ENCODE data around the gene RABAC1. TPM values are rescaled to one million over a fixed set of nuclear protein-coding genes. Genes with fewer than 3 reads are reported as not detected.
A peak's percentile ranks its signal among the peaks of the same experiment; 100 is the strongest.

RABAC1 gene
- total RNA-seq, 2 donors from 2014 or later = 123 to 167 TPM

- Histone ChIP-seq H3K36me3 (peaks cover 48% of the 10 kb centered on the region), H3K4me1 (no peaks in the 10 kb centered on the region), H3K9me3 (no peaks in the 10 kb centered on the region), H3K27ac (no peak overlapping the region), H3K27me3 (no peaks in the 10 kb centered on the region), H3K4me3 (no peak overlapping the region)
- no peak for DNase-seq (ENCODE audit: low spot score)
- TF ChIP-seq, protein P1, sequence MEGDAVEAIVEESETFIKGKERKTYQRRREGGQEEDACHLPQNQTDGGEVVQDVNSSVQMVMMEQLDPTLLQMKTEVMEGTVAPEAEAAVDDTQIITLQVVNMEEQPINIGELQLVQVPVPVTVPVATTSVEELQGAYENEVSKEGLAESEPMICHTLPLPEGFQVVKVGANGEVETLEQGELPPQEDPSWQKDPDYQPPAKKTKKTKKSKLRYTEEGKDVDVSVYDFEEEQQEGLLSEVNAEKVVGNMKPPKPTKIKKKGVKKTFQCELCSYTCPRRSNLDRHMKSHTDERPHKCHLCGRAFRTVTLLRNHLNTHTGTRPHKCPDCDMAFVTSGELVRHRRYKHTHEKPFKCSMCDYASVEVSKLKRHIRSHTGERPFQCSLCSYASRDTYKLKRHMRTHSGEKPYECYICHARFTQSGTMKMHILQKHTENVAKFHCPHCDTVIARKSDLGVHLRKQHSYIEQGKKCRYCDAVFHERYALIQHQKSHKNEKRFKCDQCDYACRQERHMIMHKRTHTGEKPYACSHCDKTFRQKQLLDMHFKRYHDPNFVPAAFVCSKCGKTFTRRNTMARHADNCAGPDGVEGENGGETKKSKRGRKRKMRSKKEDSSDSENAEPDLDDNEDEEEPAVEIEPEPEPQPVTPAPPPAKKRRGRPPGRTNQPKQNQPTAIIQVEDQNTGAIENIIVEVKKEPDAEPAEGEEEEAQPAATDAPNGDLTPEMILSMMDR (IDR thresholded peaks at IDR 0.05) = no peak
These were observed 9.9 kb upstream of the RABAC1 start for GRCh38 chr19:41968751-41969595.

- Histone ChIP-seq H3K27ac (no peak overlapping the region), H3K36me3 (peaks cover 47% of the 10 kb centered on the region), H3K9me3 (no peaks in the 10 kb centered on the region), H3K4me1 (no peaks in the 10 kb centered on the region), H3K27me3 (no peaks in the 10 kb centered on the region), H3K4me3 (no peak overlapping the region)
- DNase-seq (ENCODE audit: low spot score) = no peak
- TF ChIP-seq, protein P1 (IDR thresholded peaks at IDR 0.05) = no peak
These were observed 8.1 kb upstream of the RABAC1 start for GRCh38 chr19:41967054-41967783.

DNA sequence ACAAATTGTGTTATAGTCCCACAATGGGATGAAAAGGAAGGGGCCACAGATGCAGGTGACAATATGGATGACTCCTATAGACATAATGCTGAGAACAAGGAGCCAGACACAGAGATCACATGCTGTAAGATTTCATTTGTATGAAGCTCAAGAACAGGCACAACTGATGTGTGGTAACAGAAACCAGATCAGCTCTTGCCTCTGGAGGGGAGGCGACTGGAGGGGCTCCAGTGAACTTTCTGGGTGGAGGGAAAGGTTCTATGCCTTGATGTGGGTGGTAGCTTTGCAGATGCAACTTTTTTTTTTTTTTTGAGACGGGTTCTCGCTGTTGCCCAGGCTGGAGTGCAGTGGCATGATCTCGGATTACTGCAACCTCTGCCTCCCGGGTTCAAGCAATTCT is 6.0 kb upstream of the RABAC1 start:
- TF ChIP-seq, protein P1 (IDR thresholded peaks at IDR 0.05) = no peak
- no peak for DNase-seq (ENCODE audit: low spot score)
- no peak overlapping the region for H3K4me3 ChIP-seq
- no peaks in the 10 kb centered on the region for H3K9me3 ChIP-seq
- no peaks in the 10 kb centered on the region for H3K4me1 ChIP-seq
- peaks cover 34% of the 10 kb centered on the region for H3K36me3 ChIP-seq
- no peaks in the 10 kb centered on the region for H3K27me3 ChIP-seq
- H3K27ac ChIP-seq = no peak overlapping the region

GRCh38 chr19:41960973-41961372 is 1.9 kb upstream of the RABAC1 start:
- no peak overlapping the region for H3K4me3 ChIP-seq
- no peaks in the 10 kb centered on the region for H3K9me3 ChIP-seq
- no peaks in the 10 kb centered on the region for H3K27me3 ChIP-seq
- DNase-seq (ENCODE audit: low spot score) = no peak
- TF ChIP-seq, protein P1 (IDR thresholded peaks at IDR 0.05) = no peak
- no peak overlapping the region for H3K27ac ChIP-seq
- H3K4me1 ChIP-seq = peaks cover 0 to 19% of the 10 kb centered on the region in 2 donors
- H3K36me3 ChIP-seq = no peaks in the 10 kb centered on the region

DNA sequence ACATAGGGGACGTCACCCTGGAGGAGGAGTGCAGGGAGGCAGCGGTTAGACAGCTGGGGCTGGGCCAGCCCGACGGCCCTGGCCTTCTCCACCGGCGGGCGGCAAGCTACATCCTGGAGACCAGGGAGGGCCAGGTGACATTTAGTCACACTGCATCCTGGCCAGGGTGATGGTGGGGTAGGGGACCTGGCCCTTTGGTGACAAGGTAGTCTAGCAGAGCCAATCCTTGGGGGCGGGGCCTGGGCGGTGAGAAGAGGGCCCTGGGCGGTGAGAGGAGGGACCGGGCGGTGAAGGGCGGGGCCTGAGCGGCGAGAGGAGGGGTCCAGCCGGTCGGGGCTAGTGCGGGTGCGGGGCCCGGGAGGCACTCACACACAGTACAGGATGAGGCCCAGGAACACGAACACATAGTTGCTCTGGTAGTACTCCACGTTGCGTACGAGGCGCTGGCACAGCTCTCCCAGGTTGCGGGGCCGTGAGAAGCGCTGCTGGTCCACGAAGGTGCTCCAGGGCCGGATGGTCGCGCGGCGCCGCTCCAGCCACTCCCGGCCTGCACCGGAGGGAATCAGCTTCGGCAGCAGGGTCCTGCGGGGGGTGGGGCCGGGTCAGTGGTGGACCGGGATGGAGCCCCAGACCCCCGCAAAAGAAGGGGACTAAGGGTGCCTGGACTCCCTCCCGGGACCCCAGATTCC is 610 bp downstream of the RABAC1 start:
- H3K9me3 ChIP-seq = no peaks in the 10 kb centered on the region
- TF ChIP-seq, protein P1 (IDR thresholded peaks at IDR 0.05) = no peak
- H3K27me3 ChIP-seq = no peaks in the 10 kb centered on the region
- peaks cover 0 to 19% of the 10 kb centered on the region in 2 donors for H3K4me1 ChIP-seq
- peak overlapping the region; percentile 90 to 96 for H3K27ac ChIP-seq
- H3K4me3 ChIP-seq = peak overlapping the region; percentile 67 to 99
- no peaks in the 10 kb centered on the region for H3K36me3 ChIP-seq
- peak; percentile 84 for DNase-seq (ENCODE audit: low spot score)

Measured in right atrium auricular region (tissue), 2 donors.